Cardiac muscle cell (in vitro differentiated cells and primary cell): ENCODE data around the gene CCNK. TPM values are rescaled to one million over a fixed set of nuclear protein-coding genes. Genes with fewer than 3 reads are reported as not detected.

Source experiments
- DNase-seq, 2 donors: peaks; one replicate each; pipeline versions ENCODE4 v3.0.0 to v3.0.0-alpha.2; 2010 to 2017; ENCODE audit warnings: low read depth in 1 of 2, low spot score in 1 of 2
- H3K27ac ChIP-seq: fragments of 200-600 bp; sonication (generic); 2 replicates; pipeline ENCODE4 v1.5.1; 2016
- H3K27me3 ChIP-seq: fragments of 200-600 bp; sonication (generic); 2 replicates; pipeline ENCODE4 v1.6.0; 2016; ENCODE audit warnings: control low read depth
- H3K36me3 ChIP-seq: fragments of 200-600 bp; sonication (generic); 2 replicates; pipeline ENCODE4 v1.5.1; 2016; ENCODE audit warnings: control low read depth
- H3K4me1 ChIP-seq: fragments of 200-600 bp; sonication (generic); 2 replicates; pipeline ENCODE4 v1.8.1; 2017; ENCODE audit warnings: low read depth, mild to moderate bottlenecking, mixed run types
- H3K4me3 ChIP-seq: fragments of 200-600 bp; sonication (generic); 2 replicates; pipeline ENCODE4 v1.5.1; 2016; ENCODE audit warnings: mild to moderate bottlenecking
- H3K9me3 ChIP-seq: fragments of 200-600 bp; sonication (generic); 2 replicates; pipeline ENCODE4 v1.5.1; 2017; ENCODE audit warnings: low read depth, mild to moderate bottlenecking, control low read depth
- CTCF ChIP-seq: IDR thresholded peaks from 2 replicates; pipeline ENCODE4 v1.5.1; 2012; ENCODE audit warnings: low read depth, mild to moderate bottlenecking, low read length
- polyA plus RNA-seq: library from polyadenylated mRNA; unstranded; fragments of >200 nt; fragmentation: Nextera tagmentation; extraction: Ambion mirVana; gene quantifications from 2 replicates; pipeline ENCODE4 v1.2.1, GENCODE V29; 2016
- total RNA-seq: library from RNA; depleted of rRNA; stranded (reverse); fragments of >200 nt; gene quantifications from 2 replicates; pipeline ENCODE4 v1.2.3, GENCODE V29; 2016

CCNK gene
- total and polyA plus RNA-seq, 2 experiments from 2014 or later: 13.3 to 17.3 TPM

GRCh38 chr14:99518441-99519346, 37.5 kb downstream of the CCNK start:
- DNase-seq: peak; percentile 62 to 64
- Histone ChIP-seq H3K27ac (no peak overlapping the region), H3K27me3 (no peaks in the 10 kb centered on the region), H3K4me1 (peaks cover 13% of the 10 kb centered on the region), H3K9me3 (no peaks in the 10 kb centered on the region), H3K36me3 (peaks cover 8% of the 10 kb centered on the region), H3K4me3 (no peak overlapping the region)
- peak; percentile 95 for TF ChIP-seq CTCF

- DNase-seq: no peak
- no peak for TF ChIP-seq CTCF
- Histone ChIP-seq H3K27ac (no peak overlapping the region), H3K4me3 (no peak overlapping the region), H3K27me3 (no peaks in the 10 kb centered on the region), H3K9me3 (no peaks in the 10 kb centered on the region), H3K4me1 (peaks cover 14% of the 10 kb centered on the region), H3K36me3 (peaks cover 4% of the 10 kb centered on the region)
Measured at GRCh38 chr14:99519347-99519881, 38.2 kb downstream of the CCNK start.

- H3K4me3 ChIP-seq: no peak overlapping the region
- DNase-seq: no peak
- no peaks in the 10 kb centered on the region for H3K9me3 ChIP-seq
- no peaks in the 10 kb centered on the region for H3K36me3 ChIP-seq
- H3K4me1 ChIP-seq: peaks cover 14% of the 10 kb centered on the region
- no peak for TF ChIP-seq CTCF
- no peaks in the 10 kb centered on the region for H3K27me3 ChIP-seq
- H3K27ac ChIP-seq: no peak overlapping the region
Measured at GRCh38 chr14:99519931-99520421, 38.8 kb downstream of the CCNK start.

- peaks cover 14% of the 10 kb centered on the region for H3K4me1 ChIP-seq
- TF ChIP-seq CTCF: no peak
- H3K9me3 ChIP-seq: no peaks in the 10 kb centered on the region
- H3K4me3 ChIP-seq: no peak overlapping the region
- no peak overlapping the region for H3K27ac ChIP-seq
- no peak for DNase-seq
- no peaks in the 10 kb centered on the region for H3K36me3 ChIP-seq
- no peaks in the 10 kb centered on the region for H3K27me3 ChIP-seq
Measured at GRCh38 chr14:99520571-99521081, 39.4 kb downstream of the CCNK start.

- Histone ChIP-seq H3K9me3 (no peaks in the 10 kb centered on the region), H3K27me3 (no peaks in the 10 kb centered on the region), H3K36me3 (no peaks in the 10 kb centered on the region), H3K27ac (no peak overlapping the region), H3K4me3 (no peak overlapping the region), H3K4me1 (peaks cover 14% of the 10 kb centered on the region)
- no peak for DNase-seq
- no peak for TF ChIP-seq CTCF
Measured at GRCh38 chr14:99521176-99522024, 40.2 kb downstream of the CCNK start.
